HepG2 (cell line): ENCODE data around the gene DNMT1. TPM values are rescaled to one million over a fixed set of nuclear protein-coding genes. Genes with fewer than 3 reads are reported as not detected.
A peak's percentile ranks its signal among the peaks of the same experiment; 100 is the strongest.

ENCODE experiments used
- CBFB ChIP-seq: sonication (generic); formaldehyde crosslinking; IDR thresholded peaks from 2 replicates; pipeline ENCODE4 v1.4.0; 2020; ENCODE audit warnings: missing genetic modification reagents
- GABPB1 ChIP-seq: IDR thresholded peaks from 2 replicates; pipeline ENCODE4 v1.6.1; 2016; ENCODE audit warnings: mild to moderate bottlenecking, missing genetic modification reagents, moderate library complexity, missing compliant biosample characterization
- HIC2 ChIP-seq: sonication (generic); formaldehyde crosslinking; IDR thresholded peaks from 2 replicates; pipeline ENCODE4 v1.9.0; 2022; ENCODE audit warnings: low read depth, missing genetic modification reagents
- HMGXB4 ChIP-seq, 2 experiments: sonication (generic) in 1 of 2; formaldehyde crosslinking in 1 of 2; IDR thresholded peaks; 2 replicates each; pipeline versions ENCODE4 v1.4.0 to v1.6.1; 2018 to 2020; ENCODE audit warnings: missing genetic modification reagents in 2 of 2, borderline replicate concordance in 1 of 2, low read depth in 1 of 2, mild to moderate bottlenecking in 1 of 2, missing biosample characterization in 1 of 2
- HOXA7 ChIP-seq: sonication (generic); formaldehyde crosslinking; IDR thresholded peaks from 2 replicates; pipeline ENCODE4 v1.8.1; 2022; ENCODE audit warnings: mild to moderate bottlenecking, missing genetic modification reagents, moderate library complexity
- IKZF4 ChIP-seq: sonication (generic); formaldehyde crosslinking; IDR thresholded peaks from 2 replicates; pipeline ENCODE4 v1.5.1; 2020; ENCODE audit warnings: borderline replicate concordance, mild to moderate bottlenecking, low read depth, missing genetic modification reagents; ENCODE audit errors: not compliant biosample characterization
- KLF6 ChIP-seq: IDR thresholded peaks from 2 replicates; pipeline ENCODE4 v1.8.0; 2016; ENCODE audit warnings: missing biosample characterization, missing genetic modification reagents
- MAX ChIP-seq: IDR thresholded peaks from 2 replicates; pipeline ENCODE4 v1.6.1; 2012; ENCODE audit warnings: inconsistent platforms
- MAZ ChIP-seq, 2 experiments: sonication (generic) in 1 of 2; formaldehyde crosslinking in 1 of 2; IDR thresholded peaks; 2 replicates each; pipeline versions ENCODE4 v1.5.0 to v1.6.1; 2012 to 2020; ENCODE audit warnings: low read depth in 2 of 2, mild to moderate bottlenecking in 2 of 2, borderline replicate concordance in 1 of 2, improper control_type of control experiment in 1 of 2, low read length in 1 of 2, missing genetic modification reagents in 1 of 2, moderate library complexity in 1 of 2
- PHF8 ChIP-seq: sonication (generic); formaldehyde crosslinking; IDR thresholded peaks from 2 replicates; pipeline ENCODE4 v1.5.0; 2020; ENCODE audit warnings: missing genetic modification reagents
- SNRNP70 ChIP-seq: fragments of 200-400 bp; formaldehyde crosslinking; IDR thresholded peaks from 2 replicates; pipeline ENCODE4 v1.6.1; 2017; ENCODE audit warnings: mild to moderate bottlenecking, low read depth, low read length, moderate library complexity
- TFE3 ChIP-seq: IDR thresholded peaks from 2 replicates; pipeline ENCODE4 v1.6.1; 2016
- TMF1 ChIP-seq: sonication (generic); formaldehyde crosslinking; IDR thresholded peaks from 2 replicates; pipeline ENCODE4 v1.8.1; 2022; ENCODE audit warnings: low read depth, missing genetic modification reagents
- ZBTB21 ChIP-seq: sonication (generic); formaldehyde crosslinking; IDR thresholded peaks from 2 replicates; pipeline ENCODE4 v1.4.0; 2020; ENCODE audit warnings: missing genetic modification reagents
- ZFP91 ChIP-seq: sonication (generic); formaldehyde crosslinking; IDR thresholded peaks from 2 replicates; pipeline ENCODE4 v1.9.0; 2022; ENCODE audit warnings: missing genetic modification reagents, mild to moderate bottlenecking, borderline replicate concordance
- ZNF232 ChIP-seq: sonication (generic); formaldehyde crosslinking; IDR thresholded peaks from 2 replicates; pipeline ENCODE4 v1.4.0; 2020; ENCODE audit warnings: missing genetic modification reagents, borderline replicate concordance
- ZNF430 ChIP-seq: sonication (generic); formaldehyde crosslinking; IDR thresholded peaks from 2 replicates; pipeline ENCODE4 v1.9.0; 2021; ENCODE audit warnings: mild to moderate bottlenecking, missing genetic modification reagents
- ZNF562 ChIP-seq: sonication (generic); formaldehyde crosslinking; IDR thresholded peaks from 2 replicates; pipeline ENCODE4 v1.8.0; 2022; ENCODE audit warnings: missing genetic modification reagents, borderline replicate concordance
- ZNF589 ChIP-seq: sonication (generic); formaldehyde crosslinking; conservative IDR thresholded peaks from 2 replicates; pipeline ENCODE4 v1.8.0; 2022; ENCODE audit warnings: mild to moderate bottlenecking, moderate library complexity, missing genetic modification reagents
- ZNF761 ChIP-seq: sonication (generic); formaldehyde crosslinking; conservative IDR thresholded peaks from 2 replicates; pipeline ENCODE4 v1.4.0; 2020; ENCODE audit warnings: mild to moderate bottlenecking, missing genetic modification reagents
- polyA plus RNA-seq, 8 experiments: library from polyadenylated mRNA; depleted of rRNA in 3 of 8; stranded (reverse) in 7 of 8; unstranded in 1 of 8; fragments of >200 nt; fragmentation: Illumina TruSeq in 4 of 8; extraction: Trizol in 4 of 8; gene quantifications; 2 replicates each; pipeline versions ENCODE4 v1.2.1 to v1.2.3, GENCODE V29; 2011 to 2016; ENCODE audit warnings: low read depth in 4 of 8, missing spikeins in 1 of 8, mixed read lengths in 1 of 8; ENCODE audit not compliant: insufficient read depth in 1 of 8
- total RNA-seq, 5 experiments: library from RNA; depleted of rRNA; stranded (reverse); fragments of >200 nt; fragmentation: Illumina TruSeq; extraction: Trizol; gene quantifications; 2 replicates each; pipeline ENCODE4 v1.2.3, GENCODE V29; 2016; ENCODE audit warnings: low read depth in 1 of 5

DNMT1 gene
- total and polyA plus RNA-seq, 2 of the 13 experiments (the other 11 are each of a cell fraction or from before 2014, with no cell fraction given) = 31.2 to 91.1 TPM

- no peak for TF ChIP-seq HOXA7 (CRISPR knock-in tag)
- TF ChIP-seq GABPB1 (CRISPR knock-in tag) = peak; percentile 65
- no peak for TF ChIP-seq TMF1
- TF ChIP-seq MAZ (IDR thresholded peaks at IDR 0.05; ENCODE audit: borderline replicate concordance, low read depth, low read length) = no peak; the same call in 1 of the 2 replicates
- TF ChIP-seq MAZ (CRISPR knock-in tag; IDR thresholded peaks at IDR 0.05; ENCODE audit: low read depth) = peak; percentile 55; the same call in 1 of the 2 replicates
- no peak for TF ChIP-seq SNRNP70
- TF ChIP-seq HIC2 (CRISPR knock-in tag) = 0 out of 2 replicates have a peak, but pooled peaks have one; percentile 21
- TF ChIP-seq ZBTB21 (CRISPR knock-in tag) = 0 out of 2 replicates have a peak, but pooled peaks have one; percentile 61
- no peak for TF ChIP-seq TFE3
- TF ChIP-seq ZNF589 (CRISPR knock-in tag) = 0 out of 2 replicates have a peak, but pooled peaks have one; percentile 44
- TF ChIP-seq IKZF4 (CRISPR knock-in tag) = peak; percentile 21
- TF ChIP-seq ZNF761 (CRISPR knock-in tag) = 0 out of 2 replicates have a peak, but pooled peaks have one; percentile 36
- TF ChIP-seq ZNF430 = peak; percentile 72
- 0 out of 2 replicates have a peak, but pooled peaks have one; percentile 17 for TF ChIP-seq ZNF232 (CRISPR knock-in tag)
- no peak for TF ChIP-seq KLF6 (CRISPR knock-in tag)
- peak; percentile 33; the same call in 1 of the 2 replicates for TF ChIP-seq MAX
- peak in 1 of 2 experiments; percentile 60; a peak in 1 of 4 replicates for TF ChIP-seq HMGXB4 (CRISPR knock-in tag; IDR thresholded peaks at IDR 0.05; ENCODE audit: borderline replicate concordance in 1 of 2, low read depth in 1 of 2)
- peak; percentile 32; the same call in 1 of the 2 replicates for TF ChIP-seq PHF8 (CRISPR knock-in tag)
- TF ChIP-seq ZFP91 (CRISPR knock-in tag) = no peak; the same call in 1 of the 2 replicates
- TF ChIP-seq ZNF562 (CRISPR knock-in tag) = no peak
- TF ChIP-seq CBFB (CRISPR knock-in tag) = 0 out of 2 replicates have a peak, but pooled peaks have one; percentile 26
These were observed 36.3 kb upstream of the DNMT1 start, which contains the start of gene S1PR2 (continued) for GRCh38 chr19:10230861-10231611.
